Bronchial smooth muscle cell (primary cell): ENCODE measurements around the gene NOC3L. TPM values are rescaled to one million over a fixed set of nuclear protein-coding genes. Genes with fewer than 3 reads are reported as not detected.

Experiments
- total RNA-seq: library from RNA; depleted of rRNA; stranded (reverse); fragments of >200 nt; gene quantifications from 2 replicates; pipeline ENCODE4 v1.2.1, GENCODE V29; 2014

Gene NOC3L
- total RNA-seq = 11.6 and 17.2 TPM in 2 replicates

GRCh38 chr10:94362360-94363250 lies at the start of gene NOC3L:
TSS of gene NOC3L (minus strand) at chr10:94362939. CDS start at chr10:94362838, 101 bp downstream.

GRCh38 chr10:94402204-94402842 lies 39.6 kb upstream of the NOC3L start, which contains the start of gene TBC1D12:
TSS of gene TBC1D12 (plus strand) at chr10:94402541. CDS start at chr10:94402614, 73 bp downstream.

Other genes starting within 250 kb of the NOC3L start
- 9.2 and 13.6 TPM in 2 replicates for gene TBC1D12, start 39.6 kb upstream of the NOC3L start, total RNA-seq
- gene HELLS, start 182.8 kb upstream of the NOC3L start, total RNA-seq = 4.6 and 7.7 TPM in 2 replicates